Activated naive CD4-positive, alpha-beta T cell (primary cell): ENCODE measurements around the gene CABYR.
A peak's percentile ranks its signal among the peaks of the same experiment; 100 is the strongest.

ENCODE experiments used
- DNase-seq, 4 experiments: peaks; one replicate each; lab custom pipeline; 2025; lab: John Stamatoyannopoulos, UW

CABYR gene, protein sequence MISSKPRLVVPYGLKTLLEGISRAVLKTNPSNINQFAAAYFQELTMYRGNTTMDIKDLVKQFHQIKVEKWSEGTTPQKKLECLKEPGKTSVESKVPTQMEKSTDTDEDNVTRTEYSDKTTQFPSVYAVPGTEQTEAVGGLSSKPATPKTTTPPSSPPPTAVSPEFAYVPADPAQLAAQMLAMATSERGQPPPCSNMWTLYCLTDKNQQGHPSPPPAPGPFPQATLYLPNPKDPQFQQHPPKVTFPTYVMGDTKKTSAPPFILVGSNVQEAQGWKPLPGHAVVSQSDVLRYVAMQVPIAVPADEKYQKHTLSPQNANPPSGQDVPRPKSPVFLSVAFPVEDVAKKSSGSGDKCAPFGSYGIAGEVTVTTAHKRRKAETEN

GRCh38 chr18:24138789-24139616 is at the start of gene CABYR:
TSS of gene CABYR (plus strand) at chr18:24139062. CDS start at chr18:24143115, 4,053 bp downstream.
- peak; percentile 22 to 66 (median 38) for DNase-seq

DNA sequence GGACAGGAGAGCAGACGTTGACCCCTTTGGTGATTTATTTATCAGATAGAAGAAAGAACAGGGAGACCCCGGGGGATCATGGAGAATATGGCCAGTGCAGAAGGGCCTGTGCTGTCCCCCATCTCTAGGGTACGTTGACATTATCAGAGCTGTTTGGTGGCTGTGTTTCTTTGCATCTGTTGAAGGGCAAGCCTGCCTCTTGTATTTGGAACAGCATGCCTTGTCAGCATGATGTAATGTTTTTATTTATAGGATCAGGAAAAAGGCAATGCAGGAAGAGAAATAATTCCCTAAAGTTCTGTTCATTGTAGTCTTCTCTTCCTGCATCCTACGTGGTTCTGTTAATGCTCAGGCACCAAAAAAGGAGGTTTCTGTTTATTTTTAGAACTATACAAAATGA is 49.8 kb upstream of the CABYR start:
- DNase-seq: no peak

- no peak for DNase-seq
These were observed 49.1 kb upstream of the CABYR start for GRCh38 chr18:24089515-24090337.

DNA sequence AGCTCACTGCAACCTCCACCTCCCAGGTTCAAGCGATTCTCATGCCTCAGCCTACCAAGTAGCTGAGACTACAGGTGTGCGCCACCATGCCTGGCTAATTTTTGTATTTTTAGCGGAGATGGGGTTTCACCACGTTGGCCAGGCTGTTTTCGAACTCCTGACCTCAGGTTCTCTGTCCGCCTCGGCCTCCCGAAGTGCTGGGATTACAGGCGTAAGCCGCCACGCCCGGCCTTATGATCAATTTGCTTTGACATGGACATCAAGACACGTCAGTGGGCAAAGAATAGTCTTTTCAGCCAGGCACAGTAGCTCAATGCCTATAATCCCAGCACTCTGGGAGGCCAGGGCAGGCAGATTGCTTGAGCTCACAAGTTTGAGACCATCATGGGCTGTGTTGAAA is 48.0 kb upstream of the CABYR start:
- DNase-seq: no peak

DNA sequence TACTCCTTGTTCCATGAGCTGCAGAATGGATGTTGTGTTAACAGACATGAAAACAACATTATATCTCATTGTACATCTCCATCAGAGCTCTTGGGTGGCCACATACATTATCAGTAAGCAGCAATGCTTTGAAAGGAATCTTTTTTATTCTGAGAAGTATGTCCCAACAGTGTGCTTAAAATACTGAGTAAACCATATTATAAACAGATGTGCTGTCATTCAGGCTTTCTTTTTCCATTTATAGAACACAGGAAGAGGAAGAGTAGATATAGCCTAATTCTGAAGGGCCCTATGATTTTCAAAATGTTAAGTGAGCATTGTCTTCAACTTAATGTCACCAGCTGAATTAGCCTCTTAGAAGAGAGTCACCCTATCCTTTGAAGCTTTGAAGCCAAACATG is 44.3 kb upstream of the CABYR start:
- no peak for DNase-seq

GRCh38 chr18:24095976-24096375 is 42.9 kb upstream of the CABYR start:
- DNase-seq: no peak

DNA sequence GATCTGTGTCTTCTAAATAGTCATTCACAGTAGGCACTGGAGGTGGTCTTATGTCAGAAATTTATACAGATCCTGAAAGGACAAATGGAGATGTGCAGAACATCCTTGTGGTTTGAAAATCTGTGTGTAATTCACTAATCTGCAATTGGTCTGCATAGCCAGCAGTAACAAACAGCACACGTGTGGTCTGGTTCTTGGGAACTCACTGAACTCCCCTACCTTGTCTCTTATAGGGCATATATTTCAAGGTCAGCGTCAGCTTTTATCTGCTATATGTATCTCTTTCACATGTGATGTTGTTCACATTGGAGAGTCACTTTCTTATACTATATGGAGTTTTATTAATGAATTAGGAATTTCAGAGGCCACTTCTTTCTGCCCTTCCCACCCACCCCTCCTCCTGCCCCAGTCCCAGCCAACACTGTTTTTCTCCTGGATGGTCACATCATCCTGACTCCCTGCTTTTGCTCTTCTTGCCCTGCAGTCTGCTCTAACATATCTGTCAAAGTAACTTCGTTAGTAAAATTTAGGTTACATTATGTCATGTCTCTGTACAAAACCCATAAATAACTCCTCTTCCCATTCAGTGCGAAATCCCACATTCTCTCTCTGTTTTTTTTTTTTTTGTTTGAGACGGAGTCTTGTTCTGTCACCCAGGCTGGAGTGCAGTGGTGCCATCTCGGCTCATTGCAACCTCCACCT is 35.4 kb upstream of the CABYR start:
- DNase-seq: no peak

GRCh38 chr18:24104486-24104885 is 34.4 kb upstream of the CABYR start:
- no peak for DNase-seq

GRCh38 chr18:24108641-24109040 is 30.2 kb upstream of the CABYR start:
- DNase-seq: no peak

GRCh38 chr18:24111936-24112335 is 26.9 kb upstream of the CABYR start:
- no peak for DNase-seq

- no peak for DNase-seq
These were observed 26.4 kb upstream of the CABYR start for GRCh38 chr18:24112464-24112863.

DNA sequence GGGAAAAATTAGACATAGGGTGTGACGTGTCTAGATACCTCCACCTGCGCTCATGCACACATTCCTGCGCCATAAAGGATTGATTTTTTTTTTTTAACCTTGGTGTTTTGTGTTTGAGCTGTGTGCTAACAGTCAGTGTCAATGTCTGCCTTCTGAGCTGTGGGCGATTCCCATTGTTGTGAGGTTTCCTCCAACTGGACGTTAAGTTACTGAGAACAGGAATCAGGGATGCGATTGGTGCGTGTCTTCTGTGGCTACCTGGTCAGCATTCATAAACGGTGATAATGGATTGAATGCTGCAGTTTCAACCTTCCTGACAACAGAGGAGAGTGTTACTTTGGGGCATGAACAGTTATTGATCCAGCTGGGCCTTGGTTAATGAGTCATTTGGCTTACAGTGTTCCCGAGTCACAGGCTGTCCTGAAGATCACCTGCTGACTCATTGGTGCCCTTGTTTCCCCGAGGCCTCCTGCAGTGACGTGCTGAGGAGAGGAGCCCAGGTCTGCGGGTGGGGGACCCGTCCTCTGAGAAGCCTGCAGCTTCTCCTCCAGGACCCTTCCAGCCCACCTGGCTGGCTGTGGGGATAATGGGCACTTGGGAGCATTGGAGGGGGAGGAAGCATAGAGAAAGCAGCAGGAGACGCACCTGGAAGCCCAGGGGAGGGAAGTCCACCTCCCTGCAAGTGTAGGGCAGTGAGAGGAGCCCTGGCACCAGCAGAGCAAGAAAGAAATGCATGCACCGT is 25.8 kb upstream of the CABYR start:
- no peak for DNase-seq

DNA sequence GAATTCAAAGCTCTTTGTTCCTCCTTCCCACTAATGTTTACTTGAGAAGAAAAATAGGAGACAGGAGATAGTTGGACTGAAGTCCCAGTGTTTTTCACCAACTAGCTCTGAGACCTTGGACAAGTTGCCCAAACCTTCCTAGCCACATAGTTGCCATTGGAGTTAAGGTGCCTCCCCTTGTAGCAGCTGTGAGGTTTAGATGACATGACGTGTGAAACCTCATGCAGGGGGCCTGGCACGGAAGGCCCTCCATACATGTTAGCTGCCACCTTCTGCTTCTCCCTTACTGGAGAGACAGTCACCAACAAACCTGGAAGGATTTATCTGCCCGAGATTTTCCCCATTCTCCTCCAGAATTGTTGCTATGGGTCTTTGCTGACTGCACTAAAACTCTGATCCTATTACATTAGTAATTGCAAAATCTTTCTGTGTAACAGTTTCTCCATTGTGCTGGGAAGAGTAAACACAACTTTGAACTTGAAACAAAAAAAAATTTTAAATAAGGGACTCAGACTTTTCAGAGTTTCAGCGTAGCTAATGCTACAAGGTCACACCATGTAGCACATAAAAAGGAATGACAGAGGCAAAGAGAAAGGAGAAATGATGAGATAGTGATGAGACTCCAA is 23.8 kb upstream of the CABYR start:
- no peak for DNase-seq

DNA sequence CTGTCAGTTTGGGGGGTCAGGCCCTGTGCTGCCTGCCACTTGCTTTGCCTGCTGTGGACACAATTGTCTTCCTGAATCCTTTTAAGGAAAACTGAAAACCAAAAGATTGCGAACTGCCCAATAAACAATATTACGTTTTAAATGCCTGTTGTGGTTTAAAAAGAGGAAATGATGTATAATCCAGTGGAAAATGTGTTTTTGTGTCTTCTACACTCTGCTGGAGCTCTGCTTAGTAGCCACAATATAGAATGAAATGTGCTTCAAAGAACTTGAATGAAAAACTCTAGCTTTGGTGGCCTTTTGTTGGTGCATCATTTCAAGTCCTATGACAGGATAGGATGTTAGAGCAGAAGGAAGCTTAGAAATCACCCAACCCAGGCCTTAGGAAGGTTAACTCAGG is 23.2 kb upstream of the CABYR start:
- DNase-seq: no peak

DNA sequence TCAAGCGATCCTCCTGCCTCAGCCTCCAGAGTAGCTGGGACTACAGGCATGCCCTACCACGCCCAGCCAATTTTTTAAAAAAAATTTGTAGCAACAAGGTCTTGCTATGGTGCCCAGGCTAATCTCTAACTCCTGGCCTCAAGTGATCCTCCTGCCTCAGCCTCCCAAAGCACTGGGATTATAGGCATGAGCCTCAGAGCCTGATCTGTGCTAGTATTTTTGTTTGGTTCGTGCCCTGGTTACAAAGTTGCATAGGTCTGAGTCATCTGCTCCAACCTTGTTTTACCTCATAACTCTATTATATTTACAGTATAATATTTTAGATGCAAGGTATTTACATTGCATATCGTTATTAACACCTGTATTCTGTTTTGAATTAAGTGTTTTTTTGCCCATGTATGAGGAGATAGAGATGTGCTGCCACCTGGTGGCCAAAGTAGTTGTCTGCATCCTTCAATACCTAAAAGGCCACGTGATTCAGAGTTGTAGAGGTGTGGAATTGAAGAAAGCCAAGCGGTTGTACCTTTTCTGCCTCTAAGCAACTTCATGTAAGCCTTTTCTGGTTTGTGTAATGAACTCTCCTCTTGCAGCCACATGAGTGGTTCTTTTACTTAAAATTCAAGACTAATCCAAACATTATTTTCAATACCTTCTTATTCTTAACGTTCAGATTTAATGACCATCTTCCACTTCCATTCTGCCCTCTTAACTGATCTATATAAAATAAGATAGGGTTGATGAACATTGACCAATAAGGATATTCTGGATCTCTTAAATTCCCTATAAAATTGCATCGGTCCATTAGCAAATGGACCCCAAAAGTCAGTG is 19.9 kb upstream of the CABYR start:
- DNase-seq: peak; percentile 15 to 68 (median 54)

- no peak for DNase-seq
These were observed 18.2 kb upstream of the CABYR start for GRCh38 chr18:24120676-24121075.

DNA sequence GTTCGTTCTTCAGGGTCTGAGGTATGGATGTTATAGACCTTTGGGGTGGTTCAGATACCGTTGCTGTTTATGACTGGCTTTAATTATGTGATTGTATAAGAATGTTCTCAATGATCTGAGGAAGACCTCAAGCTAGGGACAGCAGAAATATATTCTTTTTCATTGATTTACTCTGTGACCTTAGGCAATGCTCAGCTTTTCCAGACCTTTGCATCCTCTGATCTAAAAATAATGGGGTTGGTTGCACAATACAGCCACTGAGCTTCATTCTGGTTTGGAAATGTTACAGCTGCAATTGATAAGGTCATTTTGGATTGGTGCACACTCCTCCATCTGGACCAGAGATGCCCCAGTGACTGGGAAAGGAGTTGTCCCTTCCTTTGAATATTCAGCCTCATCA is 17.2 kb upstream of the CABYR start:
- DNase-seq: no peak

DNA sequence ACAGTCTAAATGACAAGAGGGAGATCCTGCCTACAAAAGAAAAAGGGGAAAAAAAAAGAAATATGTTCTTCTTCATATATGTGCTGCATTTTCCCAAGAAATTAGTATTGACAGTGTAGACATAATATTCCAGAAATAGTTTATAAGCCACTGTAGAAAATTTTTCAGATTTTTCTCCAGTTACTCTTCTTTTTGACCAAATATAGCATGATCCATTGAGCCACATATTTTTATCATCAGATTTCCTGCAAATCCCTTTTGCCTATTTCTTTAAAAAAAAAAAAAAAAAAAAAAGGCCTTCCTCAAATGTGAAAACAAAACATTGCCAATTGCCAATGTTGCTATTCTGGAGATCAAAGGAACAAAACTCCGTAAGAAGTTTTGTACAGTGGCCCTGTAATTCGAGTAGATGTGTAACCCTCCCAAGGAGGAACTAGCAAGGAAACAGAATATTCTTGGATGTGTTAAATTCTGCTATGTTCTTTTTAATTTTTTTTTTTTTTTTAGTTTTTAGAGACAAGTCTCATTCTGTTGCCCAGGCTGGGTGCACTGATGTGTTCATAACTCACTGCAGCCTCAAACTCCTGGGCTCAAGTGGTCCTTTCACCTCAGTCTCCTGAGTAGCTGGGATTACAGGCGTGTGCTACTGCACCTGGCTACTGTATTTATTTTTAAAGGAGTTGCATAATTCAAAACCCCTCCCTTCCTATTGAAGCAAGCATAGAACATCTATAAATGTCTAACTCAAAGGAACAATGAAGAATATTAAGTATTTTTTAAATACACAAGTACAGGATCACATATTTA is 12.5 kb upstream of the CABYR start:
- DNase-seq: no peak

GRCh38 chr18:24127735-24128134 is 11.1 kb upstream of the CABYR start:
- DNase-seq: no peak
